ENCODE data around the gene FLT3LG.

FLT3LG gene

GRCh38 chr19:49520705-49521319, 46.8 kb downstream of the FLT3LG start:
- no peak for DNase-seq

- DNase-seq, result no peak
Measured at GRCh38 chr19:49524812-49525455, 50.9 kb downstream of the FLT3LG start.

DNA sequence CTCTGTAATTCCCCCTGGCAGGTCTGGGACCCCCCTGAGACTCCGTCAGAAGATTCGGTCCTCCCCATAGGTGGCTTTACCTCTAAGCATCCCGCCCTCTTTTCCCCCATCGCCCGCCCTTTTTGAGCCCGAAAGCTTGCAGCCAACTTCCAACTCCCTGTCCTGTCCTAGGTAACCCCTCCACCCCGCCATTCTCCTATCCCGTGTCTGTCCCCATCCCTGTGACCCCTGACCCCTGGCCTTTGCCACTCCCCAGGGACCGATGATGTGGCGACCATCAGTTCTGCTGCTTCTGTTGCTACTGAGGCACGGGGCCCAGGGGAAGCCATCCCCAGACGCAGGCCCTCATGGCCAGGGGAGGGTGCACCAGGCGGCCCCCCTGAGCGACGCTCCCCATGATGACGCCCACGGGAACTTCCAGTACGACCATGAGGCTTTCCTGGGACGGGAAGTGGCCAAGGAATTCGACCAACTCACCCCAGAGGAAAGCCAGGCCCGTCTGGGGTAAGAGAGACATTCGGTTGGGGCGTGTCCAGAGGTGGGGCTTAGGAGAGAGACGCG, 54.3 kb downstream of the FLT3LG start:
- peak; percentile 60 for DNase-seq

GRCh38 chr19:49530708-49531107, 56.7 kb downstream of the FLT3LG start:
- no peak for DNase-seq

GRCh38 chr19:49533551-49534488, 59.8 kb downstream of the FLT3LG start:
- DNase-seq, result peak; percentile 85

GRCh38 chr19:49534632-49535385, 60.8 kb downstream of the FLT3LG start:
- no peak for DNase-seq
